Endothelial cell of umbilical vein (primary cell): Measurements from ENCODE around the gene FMN2. TPM values are rescaled to one million over a fixed set of nuclear protein-coding genes. Genes with fewer than 3 reads are reported as not detected.

ENCODE experiments used
- BruUV-seq: library from RNA; stranded (reverse); fragments of 400-500 nt; replicated peaks from 2 replicates; lab custom pipeline; 2021; lab: Mats Ljungman, UMichigan
- CTCF ChIA-PET: fragments of 300-600, 350-600 bp; sonication (Branson Sonifier 250); formaldehyde crosslinking; loops from one replicate; lab custom pipeline; 2021; ENCODE audit warnings: antibody characterized with exemption, inconsistent platforms; lab: Charles Lee
- POLR2A ChIA-PET: fragments of 300-600, 350-600 bp; sonication (Branson Sonifier 250); formaldehyde crosslinking; loops from one replicate; lab custom pipeline; 2021; ENCODE audit warnings: antibody characterized with exemption, inconsistent platforms; lab: Charles Lee
- DNase-seq: peaks from one replicate; pipeline ENCODE4 v3.0.0-alpha.2; 2011; ENCODE audit warnings: low read depth, low spot score
- FAIRE-seq: peaks from 2 replicates; lab custom pipeline; 2011; peaks lifted over from hg19 to GRCh38; lab: Jason Lieb, UNC
- H2AFZ ChIP-seq: 2 replicates; pipeline ENCODE4 v1.6.0; 2012; ENCODE audit warnings: low read depth, low read length, control low read depth, inconsistent platforms
- H3K27ac ChIP-seq: 2 replicates; pipeline ENCODE4 v1.5.1; 2011; ENCODE audit warnings: low read depth, mild to moderate bottlenecking, control low read depth, low read length, moderate library complexity; ENCODE audit not compliant: insufficient read depth
- H3K27me3 ChIP-seq, 2 experiments: 2 replicates each; pipeline versions ENCODE4 v1.6.0 to v1.6.1; 2011; ENCODE audit warnings: low read length in 2 of 2, mixed read lengths in 1 of 2; ENCODE audit not compliant: control insufficient read depth in 2 of 2, insufficient read depth in 2 of 2
- H3K36me3 ChIP-seq, 2 experiments: 2 replicates in 1 of 2; 3 replicates in 1 of 2; pipeline ENCODE4 v1.5.1; 2011; ENCODE audit warnings: low read length in 2 of 2, mild to moderate bottlenecking in 1 of 2, moderate library complexity in 1 of 2; ENCODE audit not compliant: control insufficient read depth in 2 of 2, insufficient read depth in 2 of 2; ENCODE audit errors: extremely low read depth in 1 of 2
- H3K4me1 ChIP-seq: 3 replicates; pipeline ENCODE4 v1.5.1; 2011; ENCODE audit warnings: mild to moderate bottlenecking, low read length; ENCODE audit not compliant: control insufficient read depth, insufficient read depth; ENCODE audit errors: extremely low read depth
- H3K4me2 ChIP-seq: 2 replicates; pipeline ENCODE4 v1.6.1; 2011; ENCODE audit warnings: low read length, control low read depth, mixed read lengths; ENCODE audit not compliant: insufficient read depth
- H3K4me3 ChIP-seq, 3 experiments: fragments of 200-600 bp in 1 of 3; sonication (generic), shearing (Covaris generic) in 1 of 3; replicated peaks in 1 of 3; 2 replicates each; pipeline ENCODE4 v1.5.1; 2011 to 2016; ENCODE audit warnings: control low read depth in 3 of 3, low read length in 3 of 3, mild to moderate bottlenecking in 2 of 3, inconsistent platforms in 1 of 3, low read depth in 1 of 3, moderate library complexity in 1 of 3; ENCODE audit not compliant: insufficient read depth in 1 of 3
- H3K79me2 ChIP-seq: 2 replicates; pipeline ENCODE4 v1.6.0; 2012; ENCODE audit warnings: low read length, inconsistent platforms; ENCODE audit not compliant: control insufficient read depth, insufficient read depth
- H3K9ac ChIP-seq: replicated peaks from 2 replicates; pipeline ENCODE3; 2011; ENCODE audit warnings: low read length, control low read depth; ENCODE audit not compliant: insufficient read depth; ENCODE audit errors: extremely low read depth
- H3K9me1 ChIP-seq: replicated peaks from 3 replicates; pipeline ENCODE4 v1.6.0; 2011; ENCODE audit warnings: mild to moderate bottlenecking, low read length; ENCODE audit not compliant: control insufficient read depth, insufficient read depth; ENCODE audit errors: extremely low read depth
- H3K9me3 ChIP-seq: replicated peaks from 2 replicates; pipeline ENCODE4 v1.5.1; 2012; ENCODE audit warnings: low read length, inconsistent platforms; ENCODE audit not compliant: control insufficient read depth, insufficient read depth
- H4K20me1 ChIP-seq: replicated peaks from 2 replicates; pipeline ENCODE3; 2011; ENCODE audit warnings: mild to moderate bottlenecking, low read length; ENCODE audit not compliant: control insufficient read depth, insufficient read depth; ENCODE audit errors: extremely low read depth
- CTCF ChIP-seq, 2 donors: IDR thresholded peaks; 1 replicate in 1 of 2; 2 replicates in 1 of 2; pipeline ENCODE4 v1.5.1; 2011; ENCODE audit warnings: low read length in 2 of 2, mild to moderate bottlenecking in 2 of 2, moderate library complexity in 2 of 2, control low read depth in 1 of 2, inconsistent platforms in 1 of 2, low read depth in 1 of 2; ENCODE audit not compliant: insufficient read depth in 1 of 2; ENCODE audit errors: extremely low read depth in 1 of 2
- EZH2 ChIP-seq: IDR thresholded peaks from 2 replicates; pipeline ENCODE4 v1.6.1; 2012; ENCODE audit warnings: borderline replicate concordance, low read depth, mild to moderate bottlenecking, moderate library complexity, low read length, inconsistent platforms; ENCODE audit not compliant: severe bottlenecking
- FOS ChIP-seq: IDR thresholded peaks from 2 replicates; pipeline ENCODE4 v1.6.1; 2011; ENCODE audit warnings: mild to moderate bottlenecking, low read length, moderate library complexity, borderline replicate concordance; ENCODE audit not compliant: insufficient read depth
- GATA2 ChIP-seq: IDR thresholded peaks from 2 replicates; pipeline ENCODE4 v1.7.0; 2011; ENCODE audit warnings: low read depth, mild to moderate bottlenecking, moderate library complexity, mixed read lengths, low read length; ENCODE audit not compliant: insufficient read length, insufficient read depth
- JUN ChIP-seq: IDR thresholded peaks from 2 replicates; pipeline ENCODE4 v1.6.1; 2011; ENCODE audit warnings: borderline replicate concordance, low read depth; ENCODE audit not compliant: insufficient read length, insufficient read depth
- MAX ChIP-seq: IDR thresholded peaks from 2 replicates; pipeline ENCODE4 v1.6.1; 2011; ENCODE audit not compliant: insufficient read depth, insufficient read length
- MYC ChIP-seq: IDR thresholded peaks from one replicate; pipeline ENCODE4 v1.6.1; 2011; ENCODE audit warnings: mild to moderate bottlenecking, low read depth, low read length
- POLR2A ChIP-seq: IDR thresholded peaks from 2 replicates; pipeline ENCODE4 v1.6.1; 2012; ENCODE audit warnings: low read depth, mild to moderate bottlenecking, control low read depth, low read length
- POLR2AphosphoS5 ChIP-seq: IDR thresholded peaks from 2 replicates; pipeline ENCODE4 v1.6.1; 2012; ENCODE audit warnings: low read depth, mild to moderate bottlenecking, control low read depth, low read length, moderate library complexity; ENCODE audit not compliant: insufficient read depth
- dilution Hi-C: fragments of 300-500 bp; cut with MboI; formaldehyde crosslinking; loops from one replicate; pipeline ENCODE4 v1.15.0; 2019; ENCODE audit warnings: low sequenced_read_pairs; ENCODE audit not compliant: extremely low pct_ligation_motif_present
- intact Hi-C: fragments of 100-400 bp; cut with micrococcal nuclease; formaldehyde crosslinking; loops from one replicate; pipeline ENCODE4 v1.10.0; 2022
- polyA plus RNA-seq, 4 experiments: library from polyadenylated mRNA; depleted of rRNA in 3 of 4; stranded (reverse) in 3 of 4; unstranded in 1 of 4; fragments of >200 nt; gene quantifications; 2 replicates each; pipeline versions ENCODE4 v1.2.1 to v1.2.3, GENCODE V29; 2011 to 2012; ENCODE audit warnings: missing spikeins in 1 of 4
- total RNA-seq: library from RNA; stranded (reverse); gene quantifications from 2 replicates; pipeline ENCODE4 v1.2.3, GENCODE V29; 2021

FMN2 gene
- total and polyA plus RNA-seq, 2 donors (not counting 3 experiments of a cell fraction or from before 2014, with no cell fraction given), result not detected

GRCh38 chr1:240413732-240414131 lies 322.0 kb downstream of the FMN2 start:
- DNase-seq (no peak), FAIRE-seq (no peak)
- dilution Hi-C loops (no loop called here), intact Hi-C loops (no loop called here)
- Histone ChIP-seq H2AFZ (no peak overlapping the region), H3K79me2 (no peaks in the 10 kb centered on the region), H3K27me3 (no peaks in the 10 kb centered on the region), H3K4me3 (no peak overlapping the region), H3K4me1 (no peaks in the 10 kb centered on the region), H3K9me3 (peaks cover 3% of the 10 kb centered on the region), H3K36me3 (no peaks in the 10 kb centered on the region), H3K9me1 (no peaks in the 10 kb centered on the region), H3K4me2 (no peak overlapping the region), H3K9ac (no peak overlapping the region), H3K27ac (no peak overlapping the region), H4K20me1 (no peaks in the 10 kb centered on the region)
- no TSS peak for BruUV-seq
- POLR2A ChIA-PET, result no interaction called here
- CTCF ChIA-PET, result no interaction called here
- no peak for TF ChIP-seq CTCF (IDR thresholded peaks at IDR 0.05; ENCODE audit: extremely low read depth in 1 of 2, insufficient read depth in 1 of 2, low read depth in 1 of 2, low read length in 2 of 2)
- TF ChIP-seq POLR2AphosphoS5, result no peak
- TF ChIP-seq JUN, result no peak
- no peak for TF ChIP-seq MYC
- no peak for TF ChIP-seq POLR2A
- no peak for TF ChIP-seq MAX
- TF ChIP-seq EZH2, result no peak
- TF ChIP-seq GATA2, result no peak
- no peak for TF ChIP-seq FOS
